DMS 273 treated with DMSO at 0.1 percent for 48 hours (cell line): Measurements from ENCODE around the gene BBS2.
A peak's percentile ranks its signal among the peaks of the same experiment; 100 is the strongest.
"Not testable (repeated sequence)": the region's sequence is repeated elsewhere in the genome, so short reads cannot be mapped to it uniquely, and the experiment has no call there.

ENCODE experiments used
- DNase-seq: peaks from one replicate; lab custom pipeline; 2025; lab: John Stamatoyannopoulos, UW

BBS2 gene

GRCh38 chr16:56525236-56525635 lies 5.4 kb upstream of the BBS2 start:
- no peak for DNase-seq

GRCh38 chr16:56520251-56520577 lies 390 bp upstream of the BBS2 start:
- no peak for DNase-seq

DNA sequence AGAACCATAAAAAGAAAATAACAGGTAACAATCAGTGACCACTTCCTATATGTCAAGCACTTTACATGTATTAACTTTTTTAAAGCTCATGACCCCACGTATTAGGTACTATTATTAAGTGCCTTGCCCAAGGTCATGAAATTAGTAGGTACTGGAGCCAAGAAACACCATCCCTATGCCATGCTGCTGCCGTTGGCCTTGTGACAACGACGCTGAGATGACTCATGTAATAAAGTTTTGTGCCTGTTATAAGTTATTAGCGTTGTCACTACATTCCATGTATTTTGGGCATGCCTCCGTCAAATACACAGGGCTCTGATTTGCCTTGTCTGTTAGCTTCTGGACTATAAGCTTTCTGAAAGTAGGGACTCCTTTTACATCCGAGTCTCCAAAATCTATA lies 1.4 kb downstream of the BBS2 start:
- DNase-seq: no peak

GRCh38 chr16:56517206-56517605 lies 2.6 kb downstream of the BBS2 start:
- DNase-seq: no peak

GRCh38 chr16:56515665-56516064 lies 4.2 kb downstream of the BBS2 start:
- DNase-seq: no peak

- no peak for DNase-seq
Measured at GRCh38 chr16:56514845-56515244, 5.0 kb downstream of the BBS2 start.

DNA sequence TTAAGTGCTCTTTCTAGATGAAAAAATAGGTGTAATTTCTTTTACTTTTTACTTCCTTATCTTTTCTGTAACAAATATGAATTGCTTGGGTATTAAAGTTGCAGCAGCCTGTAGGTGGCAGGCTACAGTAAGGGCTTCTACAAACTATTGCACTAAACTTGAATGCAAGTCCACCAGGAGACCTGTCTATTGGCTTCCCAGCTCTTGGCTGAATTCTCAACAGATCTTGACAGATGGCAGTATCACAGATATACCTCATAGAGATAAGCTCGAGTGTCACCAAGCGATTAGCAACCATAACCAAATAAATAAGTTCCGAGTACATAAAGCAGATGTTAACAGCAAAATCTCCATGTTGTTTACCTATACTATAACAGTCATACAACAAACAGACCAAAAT lies 5.9 kb downstream of the BBS2 start:
- peak; percentile 85 for DNase-seq

DNA sequence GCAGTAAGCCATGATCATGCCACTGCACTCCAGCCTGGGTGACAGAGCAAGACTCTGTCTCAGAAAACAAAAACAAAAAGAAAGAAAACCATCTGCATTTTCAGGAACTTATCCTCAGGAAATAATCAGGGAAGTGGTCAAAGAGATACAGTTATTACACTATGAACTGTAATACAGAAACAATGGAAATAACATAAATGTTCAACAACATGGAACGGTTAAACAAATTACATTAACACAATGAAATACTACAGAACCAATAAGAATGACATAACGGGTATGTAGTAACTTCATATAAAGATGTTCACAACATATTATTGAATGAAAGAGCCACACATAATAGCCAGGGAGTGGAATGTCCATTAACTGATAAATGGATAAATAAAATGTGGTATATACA lies 6.7 kb downstream of the BBS2 start:
- no peak for DNase-seq

GRCh38 chr16:56512025-56512424 lies 7.8 kb downstream of the BBS2 start:
- no peak for DNase-seq

DNA sequence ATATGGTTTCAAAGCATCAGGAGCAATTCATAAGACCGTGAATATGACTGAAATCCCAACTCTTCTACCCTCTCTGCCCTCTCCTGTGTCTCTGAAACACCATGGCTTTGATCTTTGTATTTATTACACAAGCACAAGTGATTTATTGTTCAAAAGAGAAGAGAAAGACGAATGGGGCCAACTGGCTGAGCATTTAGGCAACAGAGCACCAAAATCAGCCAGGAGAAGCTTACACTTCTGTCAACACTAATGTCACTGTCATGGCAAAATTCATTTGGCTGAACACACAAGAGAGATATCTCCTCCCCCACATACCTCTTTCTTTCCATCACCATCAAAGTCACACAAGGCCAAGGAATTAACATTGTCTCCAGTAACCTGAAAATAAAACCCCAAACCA lies 9.3 kb downstream of the BBS2 start:
- DNase-seq: no peak

DNA sequence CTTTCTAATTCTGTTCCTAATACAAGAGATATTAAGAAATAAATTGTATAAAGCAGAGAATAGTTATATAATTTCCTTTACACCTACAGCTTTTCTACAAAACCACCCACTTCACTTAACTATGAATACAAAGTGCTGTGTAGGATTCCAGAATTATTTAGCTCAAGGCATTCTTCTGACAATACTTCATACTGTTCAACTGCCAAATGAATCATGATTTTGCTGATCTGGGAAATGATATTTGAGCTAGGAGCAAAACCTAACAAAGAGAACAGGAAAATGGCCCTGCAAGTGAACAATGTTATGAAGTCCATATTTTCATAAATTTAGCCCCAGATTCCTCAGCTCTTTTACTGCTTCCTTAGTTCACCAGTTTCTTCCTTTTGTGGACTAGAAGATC lies 12.9 kb downstream of the BBS2 start:
- no peak for DNase-seq

DNA sequence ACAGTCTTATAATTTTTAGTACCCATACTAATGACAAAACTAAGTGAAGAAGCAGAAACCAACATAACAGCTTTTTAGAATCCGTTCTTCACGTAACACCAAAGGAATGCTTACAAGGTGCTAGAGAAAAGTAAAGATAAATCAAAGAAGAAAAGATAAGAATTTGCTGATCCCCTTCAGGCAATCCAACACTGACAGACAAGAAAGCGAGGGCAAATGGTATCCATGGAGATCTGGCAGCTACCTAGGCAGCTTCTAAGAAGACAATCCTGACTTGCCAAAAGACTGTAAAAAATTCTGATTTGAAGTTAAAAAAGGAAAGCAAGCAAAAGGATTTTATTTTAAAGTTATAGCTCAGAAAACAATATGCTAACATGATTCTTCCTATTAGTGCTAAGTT lies 14.6 kb downstream of the BBS2 start:
- DNase-seq: no peak

- DNase-seq: no peak
Measured at GRCh38 chr16:56493815-56494214, 26.0 kb downstream of the BBS2 start.

DNA sequence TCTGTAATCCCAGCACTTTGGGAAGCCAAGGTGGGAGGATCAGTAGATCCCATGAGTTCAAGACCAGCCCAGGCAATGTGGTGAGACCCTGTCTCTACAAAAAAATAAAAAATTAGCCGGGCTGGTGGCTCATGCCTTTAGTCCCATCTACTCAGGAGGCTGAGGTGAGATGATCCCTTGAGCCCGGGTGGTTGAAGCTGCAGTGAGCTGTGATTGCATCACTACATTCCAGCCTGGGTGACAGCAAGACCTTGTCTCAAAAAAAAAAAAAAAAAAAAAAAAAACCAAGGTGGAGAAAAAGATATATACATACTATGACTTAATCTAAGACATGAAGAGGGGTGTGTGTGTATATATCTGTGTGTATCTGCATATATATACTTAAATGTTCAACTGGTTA lies 26.7 kb downstream of the BBS2 start:
- no peak for DNase-seq

GRCh38 chr16:56491657-56492261 lies 28.1 kb downstream of the BBS2 start:
- DNase-seq: no peak

GRCh38 chr16:56488868-56489267 lies 31.0 kb downstream of the BBS2 start:
- DNase-seq: not testable (repeated sequence)

GRCh38 chr16:56488035-56488434 lies 31.8 kb downstream of the BBS2 start:
- DNase-seq: no peak

DNA sequence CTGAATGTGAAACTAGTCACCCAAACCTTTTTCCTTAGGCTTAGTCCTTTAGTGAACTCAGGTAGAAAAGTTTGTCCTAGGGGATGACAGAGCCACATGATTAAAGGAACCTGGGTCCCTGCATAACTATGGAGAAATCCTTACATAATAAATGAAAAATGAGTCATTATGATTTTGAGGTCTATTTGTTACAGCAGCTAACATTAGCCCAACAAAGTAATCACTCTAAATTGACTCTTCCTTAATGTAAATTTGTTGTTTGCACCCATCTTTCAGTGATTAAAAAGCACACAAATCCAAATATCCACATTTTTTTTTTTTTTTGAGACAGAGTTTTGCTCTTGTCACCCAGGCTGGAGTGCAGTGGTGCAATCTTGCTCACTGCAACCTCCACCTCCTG lies 36.4 kb downstream of the BBS2 start:
- DNase-seq: no peak

DNA sequence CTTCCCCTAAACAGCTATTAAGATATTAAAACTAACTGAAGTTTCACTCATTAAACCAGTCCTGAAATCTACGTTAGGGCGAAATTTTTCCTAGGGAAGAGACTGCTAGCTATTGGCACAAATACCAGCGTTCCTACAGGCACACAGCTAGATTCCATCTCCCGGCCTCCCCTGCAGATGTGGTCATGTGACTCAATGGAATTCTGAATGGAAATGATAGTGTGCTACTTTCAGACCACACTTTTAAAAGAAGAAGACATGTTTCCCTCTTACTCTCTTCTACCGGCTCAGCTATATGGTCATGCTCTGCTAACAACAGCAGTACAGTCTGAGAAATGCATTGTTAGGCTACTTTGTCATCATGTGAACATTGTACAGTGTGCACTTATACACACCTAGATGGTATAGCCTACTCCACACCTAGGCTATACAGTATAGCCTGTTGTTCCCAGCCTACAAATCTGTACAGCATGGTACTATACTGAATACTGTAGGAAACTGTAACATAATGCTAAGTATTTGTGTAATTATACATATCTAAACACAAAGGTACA lies 37.1 kb downstream of the BBS2 start:
- DNase-seq: no peak

DNA sequence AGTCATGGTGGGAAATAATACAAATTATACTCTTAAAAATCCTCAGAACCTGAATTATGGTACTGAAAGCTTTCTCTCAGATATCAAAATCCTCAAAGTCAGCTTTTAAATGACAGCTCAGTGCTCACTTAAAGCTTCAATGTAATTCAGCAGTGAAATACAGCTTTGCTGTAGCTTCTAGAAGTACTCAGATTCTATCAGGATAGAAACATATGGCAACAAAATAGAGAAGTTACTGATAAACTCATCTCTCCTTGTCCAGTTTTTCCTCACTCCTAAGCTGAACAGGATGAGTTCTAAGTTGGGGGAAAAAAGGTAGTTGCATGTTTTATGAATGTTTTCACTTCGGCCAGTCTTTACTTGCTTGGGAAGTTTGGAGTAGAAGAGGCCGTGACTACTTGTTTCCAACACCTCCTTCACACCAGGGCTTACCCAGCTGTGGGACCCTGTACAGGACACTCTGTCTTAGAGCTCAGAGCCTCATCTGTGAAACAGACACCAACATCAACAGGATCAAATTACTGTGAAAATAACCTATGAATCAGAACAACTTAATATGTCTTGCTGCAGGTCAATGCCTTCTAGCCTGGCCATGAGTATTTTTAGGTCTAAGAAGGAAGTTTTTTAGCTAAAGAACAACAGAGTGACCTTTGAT lies 38.2 kb downstream of the BBS2 start:
- DNase-seq: no peak

GRCh38 chr16:56480776-56481467 lies 38.9 kb downstream of the BBS2 start:
- no peak for DNase-seq

DNA sequence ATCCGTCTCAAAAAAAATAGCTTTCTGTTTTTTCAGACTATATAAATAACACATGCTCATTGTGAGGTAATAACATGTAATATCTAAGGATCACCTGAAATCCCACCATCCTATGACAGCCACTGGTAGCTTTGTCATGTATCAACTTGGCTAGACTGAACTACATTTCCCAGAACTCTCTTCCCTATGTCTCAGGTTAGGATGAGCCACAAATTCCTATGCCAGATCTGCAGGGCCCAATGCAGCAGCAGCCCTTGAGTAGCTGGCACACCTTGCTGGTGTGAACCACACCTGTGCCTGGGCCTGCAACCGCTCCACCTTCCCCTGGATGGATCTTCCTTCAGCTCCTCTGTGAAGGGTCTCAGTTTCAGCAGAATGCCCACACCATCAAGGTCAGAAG lies 40.4 kb downstream of the BBS2 start:
- no peak for DNase-seq

- DNase-seq: no peak
Measured at GRCh38 chr16:56478281-56479049, 41.4 kb downstream of the BBS2 start.
